OCI-LY3 (cell line): ENCODE data around the gene PGAP3.

ENCODE experiments used
- CTCF ChIP-seq: fragments of 200-600, 300-600 bp; sonication (generic); IDR thresholded peaks from 2 replicates; pipeline ENCODE4 v1.5.1; 2014; ENCODE audit warnings: antibody characterized with exemption, low read length, low read depth
- EZH2phosphoT487 ChIP-seq: fragments of 200-600 bp; shearing (Covaris generic); IDR thresholded peaks from 2 replicates; pipeline ENCODE4 v1.6.1; 2018; ENCODE audit warnings: antibody characterized with exemption, mixed run types, low read depth

- TF ChIP-seq CTCF (no peak), EZH2phosphoT487 (no peak)
Measured at GRCh38 chr17:39688475-39688835, 598 bp upstream of the PGAP3 start.
